Stimulated activated CD8-positive, alpha-beta memory T cell treated with anti-CD3 and anti-CD28 coated beads, Interleukin-4, amount 100 ng/mL, for 1 hour (primary cell): Measurements from ENCODE around the gene FUBP3.
"Not testable (repeated sequence)": the region's sequence is repeated elsewhere in the genome, so short reads cannot be mapped to it uniquely, and the experiment has no call there.

Experiments used
- DNase-seq, 2 donors: peaks; one replicate each; pipeline ENCODE4 v3.0.0-alpha.2; 2020; ENCODE audit warnings: low read depth in 2 of 2, low spot score in 1 of 2

The FUBP3 gene

DNA sequence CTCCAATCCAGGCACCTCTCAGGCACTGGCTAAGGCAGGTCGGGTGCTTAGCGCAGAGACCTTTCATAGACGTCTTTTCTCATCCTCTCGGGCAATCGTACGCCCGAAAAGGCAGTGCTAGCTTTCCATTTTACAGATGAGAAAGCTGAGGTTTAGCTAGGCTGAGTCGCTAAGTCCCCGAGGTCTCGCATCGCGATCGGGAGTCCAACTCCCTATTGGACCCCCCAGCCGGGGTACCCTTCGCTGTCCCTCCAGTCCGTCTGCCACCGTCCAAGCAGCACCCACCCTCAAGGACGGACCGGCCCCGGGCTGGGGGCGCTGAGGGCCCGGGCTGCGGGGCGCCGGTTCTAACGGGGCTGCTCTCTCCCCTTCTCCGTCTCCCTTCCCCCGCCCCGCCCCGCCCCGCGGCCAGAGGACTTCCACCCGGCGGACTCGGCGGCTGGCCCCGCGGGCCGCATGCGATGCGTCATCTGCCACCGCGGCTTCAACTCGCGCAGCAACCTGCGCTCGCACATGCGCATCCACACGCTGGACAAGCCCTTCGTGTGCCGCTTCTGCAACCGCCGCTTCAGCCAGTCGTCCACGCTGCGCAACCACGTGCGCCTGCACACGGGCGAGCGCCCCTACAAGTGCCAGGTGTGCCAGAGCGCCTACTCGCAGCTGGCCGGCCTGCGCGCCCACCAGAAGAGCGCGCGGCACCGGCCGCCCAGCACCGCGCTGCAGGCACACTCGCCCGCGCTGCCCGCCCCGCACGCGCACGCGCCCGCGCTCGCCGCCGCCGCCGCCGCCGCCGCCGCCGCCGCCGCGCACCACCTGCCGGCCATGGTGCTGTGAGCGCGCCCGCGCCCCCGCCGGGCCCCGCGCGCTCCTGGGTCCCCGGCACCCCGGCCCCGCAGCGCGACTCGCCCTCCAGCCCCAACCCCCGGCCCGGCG lies 101.7 kb downstream of the FUBP3 start:
- peak in 1 of 2 donors; percentile 27 for DNase-seq

DNA sequence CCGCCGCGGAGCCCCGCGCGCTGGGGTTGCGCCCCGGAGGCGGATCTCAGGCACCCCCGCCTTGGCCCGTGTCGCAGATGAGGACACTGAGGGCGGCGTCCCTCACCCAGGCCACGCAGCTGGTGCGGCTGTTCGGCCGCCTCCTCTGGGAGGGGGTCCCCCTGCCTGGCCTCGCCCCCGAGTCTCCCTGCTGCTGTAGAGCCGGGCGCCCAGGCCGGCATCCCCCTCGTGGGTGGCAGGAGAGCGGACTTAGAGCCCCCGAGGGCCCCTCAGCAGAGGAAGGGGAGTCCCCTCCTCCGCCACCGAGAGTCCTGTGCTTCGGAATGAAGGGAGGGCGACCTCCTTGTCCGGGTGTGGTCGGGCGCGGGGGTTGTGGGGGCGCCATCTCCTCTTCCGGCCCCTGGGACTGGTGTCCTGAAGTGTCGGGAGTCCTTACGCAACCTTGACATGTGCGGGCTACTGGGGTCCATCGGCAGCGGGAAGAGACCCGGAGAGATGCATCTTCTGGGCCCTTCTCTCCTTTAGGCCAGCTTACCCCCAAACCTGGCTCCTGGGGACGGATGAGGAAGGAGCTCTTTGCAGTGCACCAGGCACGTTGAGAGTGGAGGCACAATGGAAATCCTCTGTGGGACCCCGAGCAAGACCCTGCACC lies 102.5 kb downstream of the FUBP3 start:
- DNase-seq = no peak

DNA sequence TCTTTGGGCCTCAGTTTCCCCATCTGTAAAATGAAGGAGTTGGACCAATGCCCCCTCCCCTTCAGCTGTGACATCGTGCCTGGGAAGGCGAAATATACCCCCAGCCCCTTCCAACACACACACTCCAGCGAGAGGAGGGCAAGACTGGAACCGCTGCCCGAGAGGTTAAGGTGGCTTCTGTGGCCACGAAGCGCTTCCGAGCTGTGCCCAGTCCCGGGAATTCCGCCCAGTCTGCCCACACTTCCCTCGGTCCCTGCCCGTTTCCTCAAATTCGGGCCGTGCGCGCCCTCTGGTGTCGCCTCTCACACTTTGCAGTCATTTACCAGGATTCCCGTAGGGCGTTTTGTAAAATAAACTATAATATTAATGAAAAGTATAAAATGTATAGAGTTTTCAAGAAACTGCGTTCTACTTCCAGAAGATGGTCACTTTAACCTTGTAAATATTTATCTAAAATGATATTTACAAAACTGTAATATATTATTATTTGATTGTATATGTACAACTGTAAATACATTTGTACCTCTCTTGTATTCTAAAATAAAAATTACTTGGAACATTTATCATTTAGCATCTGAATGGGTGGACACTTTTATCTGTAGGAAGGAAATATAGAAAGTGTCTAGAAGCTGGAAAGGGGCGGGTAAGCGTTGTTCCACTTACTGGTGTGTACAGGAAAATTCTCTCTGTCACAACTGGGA lies 103.2 kb downstream of the FUBP3 start:
- no peak for DNase-seq

DNA sequence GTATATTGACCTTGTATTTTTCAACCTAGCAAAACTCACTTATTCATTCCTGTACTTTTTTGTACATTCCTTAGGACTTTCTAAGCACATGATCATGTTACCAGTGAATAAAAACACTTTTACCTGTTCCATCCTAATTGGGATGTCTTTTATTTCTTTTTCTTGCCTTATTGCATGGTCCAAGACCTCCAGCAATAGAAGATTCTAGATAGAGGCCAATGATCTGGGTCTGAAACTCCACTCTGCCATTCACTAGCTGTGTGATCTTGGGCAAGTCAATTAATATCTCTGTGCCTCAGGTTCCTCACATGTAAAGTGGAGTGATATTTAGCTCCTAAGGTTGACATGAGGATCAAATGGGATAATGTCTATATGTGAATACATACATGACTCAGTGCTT lies 105.7 kb downstream of the FUBP3 start:
- no peak for DNase-seq

DNA sequence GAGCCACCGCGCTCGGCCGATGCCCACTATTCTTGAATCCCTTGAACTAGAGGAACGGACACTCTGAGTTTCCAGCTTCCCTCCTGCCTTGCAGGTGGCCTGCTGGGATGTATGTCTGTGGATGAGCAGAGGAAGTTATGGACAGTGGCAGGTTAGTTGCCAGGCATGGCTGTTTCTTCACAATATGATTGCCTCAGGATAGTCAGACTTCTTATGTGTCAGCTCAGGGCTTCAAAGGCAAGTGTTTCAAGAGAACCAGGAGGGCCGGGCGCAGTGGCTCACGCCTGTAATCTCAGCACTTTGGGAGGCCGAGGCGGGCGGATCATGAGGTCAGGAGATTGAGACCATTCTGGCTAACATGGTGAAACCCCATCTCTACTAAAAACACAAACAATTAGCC lies 106.6 kb downstream of the FUBP3 start:
- DNase-seq = not testable (repeated sequence)

DNA sequence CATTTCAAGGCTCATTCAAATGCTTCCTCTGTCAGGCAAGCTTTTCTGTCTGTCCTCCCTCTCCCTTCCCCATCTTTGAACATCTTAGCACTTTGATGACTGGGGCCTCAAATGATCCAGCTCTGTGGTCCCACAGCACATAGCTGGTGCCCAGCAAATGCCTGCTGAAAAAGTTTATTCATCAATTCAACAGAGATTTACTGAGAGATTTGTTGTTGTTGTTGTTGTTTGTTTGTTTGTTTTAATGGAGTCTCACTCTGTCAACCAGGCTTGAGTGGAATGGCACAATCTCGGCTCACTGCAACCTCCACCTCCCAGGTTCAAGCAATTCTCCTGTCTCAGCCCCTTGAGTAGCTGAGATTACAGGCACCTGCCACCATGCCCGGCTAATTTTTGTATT lies 108.2 kb downstream of the FUBP3 start:
- no peak for DNase-seq
